Hematopoietic multipotent progenitor cell treated with erythropoietin and hydrocortisone succinate and interleukin-3 and kit ligand, for 15 days (in vitro differentiated cells): ENCODE results near the gene ANKLE2.
"Not testable (repeated sequence)": the region's sequence is repeated elsewhere in the genome, so short reads cannot be mapped to it uniquely, and the experiment has no call there.

Source experiments
- DNase-seq: peaks from one replicate; pipeline ENCODE4 v3.0.0-alpha.2; 2015; ENCODE audit warnings: low spot score

Gene ANKLE2

DNA sequence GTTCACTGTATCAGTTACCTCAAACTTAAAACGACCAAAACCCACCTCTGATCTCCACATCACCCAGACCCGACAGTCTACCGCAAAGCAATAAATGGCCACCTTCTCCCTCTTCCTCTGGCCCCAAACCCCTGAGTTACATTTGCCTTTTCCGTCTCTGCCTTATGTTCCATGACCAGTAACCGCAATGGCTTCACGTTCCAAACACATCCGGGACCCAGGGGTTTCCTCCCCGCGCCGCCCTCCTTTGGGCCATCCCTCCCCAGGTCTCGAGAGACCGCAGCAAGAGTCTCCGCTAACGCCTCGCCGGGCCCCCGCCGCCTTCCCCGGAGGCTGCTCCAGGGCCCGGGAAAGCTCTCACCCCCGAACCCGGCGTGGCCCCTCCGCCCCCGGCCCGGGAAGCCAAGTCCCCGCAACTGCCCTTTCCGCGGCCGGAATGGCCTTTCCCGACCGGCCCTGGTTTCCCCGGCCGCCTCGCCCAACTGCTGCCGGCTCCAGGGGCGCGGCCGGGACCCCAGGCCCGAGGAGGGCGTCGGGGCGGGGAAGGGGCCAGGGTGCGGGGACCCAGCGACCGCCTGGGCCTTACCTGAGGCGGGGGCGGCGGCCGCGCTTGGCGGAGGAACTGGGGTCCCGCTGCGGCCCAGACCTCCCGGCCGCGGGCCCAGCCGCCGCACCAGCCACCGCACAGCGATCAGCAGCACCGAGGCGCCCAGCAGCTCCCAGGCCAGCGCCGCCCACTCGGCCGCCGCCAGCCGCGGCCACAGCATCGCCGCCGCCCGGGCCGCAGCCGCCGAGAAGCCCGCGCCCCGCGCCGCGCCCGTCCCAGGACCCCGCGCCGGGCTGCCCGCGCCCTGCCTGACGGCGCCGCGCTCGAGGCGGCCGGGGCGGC lies at the start of gene ANKLE2:
ANKLE2 (minus strand) TSS at position 801 of the 889 bp plus-strand sequence; CDS start at position 767, 34 bp downstream.
- peak; percentile 65 for DNase-seq

DNA sequence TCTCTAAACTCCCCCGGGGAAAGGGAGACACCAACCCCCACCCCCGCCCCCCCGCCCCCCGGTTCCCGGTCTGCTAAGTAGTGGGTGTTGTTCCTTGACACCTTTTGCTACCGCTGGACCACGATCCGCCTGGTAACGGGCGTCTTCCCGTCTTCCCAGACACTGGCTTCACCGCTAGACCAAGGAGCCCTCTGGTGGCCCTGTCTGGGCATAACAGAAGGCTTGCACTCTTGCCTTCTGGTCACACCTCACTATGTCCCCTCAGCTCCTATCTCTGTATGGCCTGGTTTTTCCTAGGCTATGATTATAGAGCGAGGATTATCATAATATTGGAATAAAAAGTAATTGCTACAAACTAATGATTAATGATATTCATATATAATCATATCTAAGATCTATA lies 47.8 kb upstream of the ANKLE2 start:
- peak; percentile 36 for DNase-seq

DNA sequence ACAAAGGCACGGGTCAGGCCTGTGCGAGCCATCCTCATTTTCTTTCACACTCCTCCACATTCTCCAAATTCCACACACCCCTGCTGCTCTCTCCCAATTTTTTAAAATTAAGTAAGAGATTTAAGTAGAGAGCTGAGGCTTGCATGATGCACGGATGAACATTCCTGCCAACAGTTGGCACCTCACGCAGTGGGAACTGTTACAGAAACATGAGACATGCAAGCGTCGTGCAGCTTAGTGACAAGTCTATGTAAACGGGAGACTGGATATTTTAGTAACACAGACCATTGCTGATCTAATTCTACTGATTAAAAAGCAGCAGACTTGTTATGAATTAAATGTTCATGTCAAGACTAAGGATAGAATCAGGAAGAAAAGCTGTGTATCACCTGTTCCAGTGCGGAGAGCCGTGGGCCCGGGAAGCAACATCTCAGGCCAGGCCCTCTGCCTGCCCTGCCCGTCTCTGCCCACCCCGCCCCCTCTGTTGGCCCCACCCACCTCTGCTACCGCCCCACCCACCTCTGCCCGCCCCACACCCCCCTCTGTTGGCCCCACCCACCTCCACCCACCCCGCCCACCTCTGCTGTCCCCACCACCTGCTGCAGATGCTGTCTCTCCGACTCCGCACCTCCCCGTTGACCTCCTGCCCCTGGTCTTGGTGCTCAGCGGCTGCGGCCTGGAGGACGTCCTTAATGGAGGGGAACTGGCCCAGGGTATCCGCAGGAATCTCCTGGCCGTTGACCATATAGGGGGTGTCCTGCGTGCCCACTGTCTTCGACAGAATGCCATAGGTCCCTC lies 45.9 kb upstream of the ANKLE2 start:
- peak; percentile 16 for DNase-seq

DNA sequence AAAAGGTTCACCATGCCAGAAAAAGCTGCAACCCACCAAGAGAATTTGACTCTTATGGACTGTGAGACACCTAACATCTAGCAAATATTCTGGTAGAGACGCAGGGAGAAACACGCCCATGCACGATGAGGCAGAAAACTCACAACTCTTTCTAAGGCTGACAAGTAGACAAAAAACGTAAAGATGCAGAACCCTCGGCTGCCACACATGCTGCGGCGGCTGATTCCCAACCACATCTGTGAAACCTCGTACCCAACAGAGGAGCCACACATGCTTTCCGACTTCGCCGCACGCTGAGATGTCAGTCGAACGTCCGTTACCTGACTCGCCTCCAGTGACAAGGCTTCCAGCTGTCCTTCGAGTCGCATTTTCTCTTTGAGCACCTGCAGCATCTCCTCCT lies 45.2 kb upstream of the ANKLE2 start:
- DNase-seq = no peak

DNA sequence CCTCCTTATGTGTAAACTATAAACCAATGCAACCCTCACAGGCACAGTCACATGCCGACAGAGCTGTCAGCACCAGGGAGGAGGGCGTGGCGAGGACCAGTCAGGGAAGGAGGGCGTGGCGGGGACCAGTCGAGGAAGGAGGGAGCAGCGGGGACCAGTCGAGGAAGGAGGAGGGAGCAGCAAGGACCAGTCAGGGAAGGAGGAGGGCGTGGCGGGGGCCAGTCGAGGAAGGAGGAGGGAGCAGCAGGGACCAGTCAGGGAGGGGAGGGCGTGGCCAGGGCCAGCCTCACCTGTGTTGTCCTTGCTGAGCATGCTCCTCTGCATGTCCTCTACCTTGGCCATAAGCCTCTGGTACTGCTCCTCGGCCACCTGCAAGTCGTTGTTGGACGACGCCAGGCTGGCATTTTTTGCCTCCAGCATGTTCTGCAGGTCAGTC lies 42.8 kb upstream of the ANKLE2 start:
- DNase-seq = no peak

DNA sequence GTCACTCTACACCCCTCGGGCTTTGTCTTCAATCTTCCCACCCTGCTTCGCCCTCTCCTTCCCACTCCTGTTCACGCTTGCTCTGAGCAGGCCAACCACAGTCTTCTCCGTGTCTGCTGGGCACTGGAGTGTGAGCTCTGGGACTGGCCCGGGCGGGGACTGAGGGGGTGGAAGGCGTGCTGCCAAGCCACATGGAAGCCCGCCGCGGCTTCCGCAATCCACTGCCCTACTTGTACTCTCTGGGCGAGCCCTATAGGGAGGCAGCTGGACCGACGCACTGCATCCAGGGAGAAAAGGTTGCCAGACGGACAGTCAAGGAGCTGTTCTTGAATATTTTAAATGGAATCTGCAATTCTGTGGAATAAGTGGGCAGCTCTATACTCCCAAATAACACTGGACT lies 42.3 kb upstream of the ANKLE2 start:
- no peak for DNase-seq

DNA sequence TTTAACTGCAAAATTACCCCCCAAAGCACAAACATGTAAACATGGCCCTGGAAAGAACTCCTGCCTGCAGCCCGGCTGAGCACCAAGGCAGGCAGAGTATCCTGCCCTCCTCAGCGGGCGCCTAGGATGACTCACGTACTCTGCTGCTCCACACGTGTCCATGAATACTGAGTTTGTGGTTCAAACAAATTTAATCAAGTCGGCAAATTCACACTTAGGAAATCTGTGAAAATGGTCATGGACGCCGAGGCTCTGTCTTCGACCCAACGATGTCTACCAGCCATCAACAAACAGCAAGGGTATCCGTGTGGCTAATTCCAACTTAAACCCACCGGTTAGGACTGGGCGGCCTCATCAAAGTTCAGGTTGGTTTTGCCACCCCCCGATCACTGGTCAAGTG lies 41.5 kb upstream of the ANKLE2 start:
- no peak for DNase-seq

DNA sequence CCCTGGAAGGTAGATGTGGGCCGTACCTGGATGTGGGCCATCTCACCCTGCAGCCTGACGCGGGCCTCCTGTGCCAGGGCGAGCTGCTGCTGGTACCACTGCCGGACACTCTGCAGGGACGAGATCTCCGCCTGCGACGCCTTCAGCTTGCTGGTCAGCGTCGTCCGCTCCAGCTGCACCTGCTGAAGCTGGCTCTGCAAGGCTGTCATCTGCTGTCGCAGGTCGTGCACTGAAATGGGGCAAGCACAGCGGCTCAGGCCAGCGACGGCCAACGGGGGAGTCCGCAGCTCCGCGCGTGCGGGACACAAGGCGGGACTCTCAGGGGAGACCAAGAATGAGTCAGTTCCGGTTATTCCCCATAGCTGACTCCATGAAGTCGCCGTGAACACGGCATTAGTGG lies 40.1 kb upstream of the ANKLE2 start:
- no peak for DNase-seq

DNA sequence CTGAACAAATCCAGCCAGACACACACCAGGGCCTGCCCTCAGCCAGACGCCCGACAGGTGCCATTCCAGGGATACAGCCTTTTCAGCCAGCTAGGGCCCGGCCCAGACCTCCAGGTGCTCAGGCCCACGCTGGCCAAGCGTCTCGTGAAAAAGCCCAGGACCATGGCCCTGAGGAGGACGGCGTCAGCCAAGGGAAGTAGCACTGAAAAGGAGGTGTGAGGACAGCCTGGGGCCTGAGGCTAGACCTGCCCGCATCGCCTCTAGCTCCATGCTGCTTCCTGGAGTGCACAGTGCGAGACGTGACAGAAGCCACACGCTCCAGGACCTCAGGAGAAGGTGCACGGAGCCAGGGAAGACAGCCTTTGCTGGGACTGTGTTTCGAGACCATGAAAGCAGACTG lies 37.2 kb upstream of the ANKLE2 start:
- DNase-seq = no peak

DNA sequence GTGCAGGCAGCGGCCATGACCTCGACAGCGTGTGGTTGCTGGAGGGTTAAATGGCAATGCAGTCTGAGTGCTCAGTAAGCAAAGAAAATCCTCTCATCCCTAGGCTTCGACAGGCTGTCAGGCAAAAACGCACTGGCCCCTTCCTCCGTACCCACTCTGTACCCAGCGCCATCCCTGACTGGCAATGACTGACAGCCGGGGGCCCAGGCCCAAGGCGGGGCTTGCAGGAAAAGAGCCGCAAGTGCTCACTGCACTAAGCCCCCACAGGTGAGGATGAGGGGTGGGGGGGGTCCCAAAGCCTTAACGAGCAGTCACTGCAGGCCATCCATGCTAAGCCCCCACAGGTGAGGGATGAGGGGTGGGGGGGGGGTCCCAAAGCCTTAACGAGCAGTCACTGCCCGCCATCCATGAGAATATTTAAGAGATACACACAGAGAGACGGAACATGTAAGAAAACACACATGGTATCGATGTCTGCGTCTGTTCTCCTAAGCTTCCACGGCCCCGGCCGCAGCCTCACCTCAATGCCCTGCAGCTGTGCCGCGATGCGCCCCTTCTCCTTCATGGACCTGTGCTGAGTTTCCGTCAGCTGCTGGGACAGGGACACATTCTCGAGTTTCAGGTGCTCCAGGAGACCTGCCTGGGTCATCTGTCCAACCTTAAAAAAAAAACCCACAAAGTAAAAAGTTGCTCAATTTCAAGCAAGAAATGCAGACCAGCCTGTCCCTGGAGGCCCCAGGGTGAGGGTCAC lies 36.4 kb upstream of the ANKLE2 start:
- DNase-seq = no peak

DNA sequence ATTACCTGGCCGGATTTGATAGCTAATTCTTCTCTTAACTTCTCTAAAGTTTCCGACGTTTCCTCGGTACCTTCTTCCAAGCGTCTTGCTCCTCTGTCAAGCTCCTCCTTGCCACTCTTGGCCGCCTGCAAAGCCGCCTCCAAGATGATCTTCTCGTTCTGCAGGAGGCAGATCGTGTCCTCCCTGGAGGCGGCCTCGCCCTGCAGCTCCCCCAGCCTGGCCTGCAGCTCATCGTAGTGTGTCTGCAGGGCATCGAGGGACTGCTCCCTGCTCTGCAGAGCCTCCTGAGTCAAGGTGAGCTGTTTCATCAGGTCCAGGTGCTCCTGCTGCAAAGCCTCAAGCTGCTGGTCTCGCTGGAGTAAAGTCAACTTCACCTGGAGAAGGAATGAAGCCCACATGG lies 34.2 kb upstream of the ANKLE2 start:
- DNase-seq = no peak

DNA sequence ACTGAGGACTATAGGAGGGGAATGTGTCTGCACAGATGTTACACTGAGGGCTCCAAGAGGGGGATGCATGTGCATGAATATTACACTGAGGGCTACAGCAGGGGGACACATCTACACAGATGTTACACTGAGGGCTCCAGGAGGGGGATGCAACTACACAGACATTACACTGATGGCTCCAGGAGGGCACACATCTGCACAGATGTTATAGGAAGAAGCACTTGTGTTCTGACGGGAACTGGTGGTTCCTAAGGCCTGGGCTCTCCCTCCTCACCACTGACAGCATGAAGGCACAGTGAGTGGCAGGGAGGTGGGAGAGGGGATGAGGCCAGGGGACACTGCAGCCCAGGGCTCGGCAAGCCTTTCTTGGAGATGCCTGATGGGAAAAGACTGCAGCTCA lies 30.3 kb upstream of the ANKLE2 start:
- not testable (repeated sequence) for DNase-seq

DNA sequence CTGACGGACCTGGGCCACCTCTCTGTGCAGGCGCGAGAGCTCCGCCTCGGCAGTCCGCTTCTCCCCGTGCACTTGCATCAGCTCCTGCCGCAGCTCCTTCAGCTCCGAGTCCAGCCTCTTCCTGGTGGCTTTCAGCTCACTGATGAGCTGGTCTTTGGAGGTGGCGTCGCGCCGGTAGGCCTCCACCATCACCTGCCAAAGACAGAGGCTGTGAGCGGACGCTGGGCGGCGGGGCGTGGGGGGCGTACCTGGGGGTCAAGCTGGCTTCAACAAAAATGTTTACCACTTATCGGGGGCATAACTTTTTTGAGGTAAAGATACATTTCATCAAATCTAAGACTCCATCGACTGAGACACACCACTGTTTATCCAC lies 27.5 kb upstream of the ANKLE2 start:
- DNase-seq = no peak

DNA sequence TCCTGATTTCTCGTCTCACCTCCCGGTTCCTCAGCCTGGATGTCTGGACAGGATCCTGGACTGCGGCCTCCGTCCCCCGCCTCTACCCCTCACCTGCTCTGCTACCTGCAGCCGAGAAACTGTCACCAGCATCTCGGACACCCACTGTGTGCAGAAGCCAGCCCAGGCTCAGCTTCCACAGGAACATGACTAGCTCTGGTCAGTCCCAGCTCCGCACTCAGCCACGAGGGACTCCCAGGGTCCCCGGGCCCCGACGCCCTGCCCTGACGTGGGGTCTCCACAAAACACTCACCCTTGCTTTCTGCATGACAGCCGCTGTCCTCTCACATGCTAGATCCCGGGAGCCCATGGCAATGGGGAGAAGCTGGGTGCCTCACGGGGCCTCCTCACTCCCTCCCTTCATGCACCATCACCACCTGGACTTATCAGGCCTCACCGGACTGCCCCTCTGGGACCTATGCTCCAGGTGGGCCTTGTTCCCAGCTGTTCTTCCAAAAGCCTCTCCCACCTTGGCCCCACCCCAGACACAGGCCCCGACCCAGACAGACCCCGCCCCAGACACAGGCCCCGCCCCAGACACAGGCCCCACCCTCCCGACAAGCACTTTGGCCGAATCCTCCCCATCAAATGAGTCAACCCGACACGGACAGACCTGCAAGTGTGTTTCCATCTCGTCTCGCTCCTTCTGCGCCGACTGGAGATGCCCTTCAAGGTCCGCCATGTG lies 26.9 kb upstream of the ANKLE2 start:
- no peak for DNase-seq

DNA sequence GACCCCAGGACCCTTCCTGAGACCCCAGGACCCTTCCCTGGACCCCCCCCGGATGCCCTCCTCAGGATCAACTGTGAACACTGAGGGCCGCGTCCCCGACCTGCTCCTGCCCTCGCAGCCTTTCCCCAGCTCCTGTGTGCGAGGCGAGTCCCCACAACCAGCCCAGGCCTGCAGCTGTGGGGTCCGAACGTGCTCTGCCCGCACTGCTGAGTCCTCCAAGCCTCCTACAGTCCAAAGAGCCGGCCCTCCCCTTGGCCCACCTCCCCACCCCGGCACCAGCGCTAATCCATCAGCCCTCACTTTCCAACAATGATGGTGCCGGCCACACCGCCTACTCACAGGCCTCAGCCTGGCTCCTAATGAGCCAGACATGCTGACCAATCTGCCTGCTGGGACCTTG lies 26.2 kb upstream of the ANKLE2 start:
- DNase-seq = no peak

DNA sequence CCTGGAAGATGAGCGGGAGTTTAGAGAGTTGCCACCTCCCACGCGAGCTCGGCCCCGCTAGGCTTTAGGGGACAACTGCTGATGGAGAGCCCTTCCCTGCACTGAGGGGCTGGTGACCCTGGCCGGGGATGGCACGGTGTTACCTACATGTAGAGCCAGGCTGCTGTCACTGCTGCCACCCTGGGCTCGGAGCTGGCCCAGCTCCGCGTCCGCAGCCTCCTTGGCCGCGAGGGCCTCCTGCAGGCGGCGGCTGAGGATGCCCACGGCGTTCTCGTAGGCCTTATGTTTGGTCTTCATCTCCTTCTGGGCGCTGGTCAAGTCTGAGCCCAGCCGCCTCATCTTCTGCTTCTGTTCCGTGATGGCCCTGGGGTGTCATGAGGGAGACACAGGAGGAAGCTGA lies 24.6 kb upstream of the ANKLE2 start:
- no peak for DNase-seq

DNA sequence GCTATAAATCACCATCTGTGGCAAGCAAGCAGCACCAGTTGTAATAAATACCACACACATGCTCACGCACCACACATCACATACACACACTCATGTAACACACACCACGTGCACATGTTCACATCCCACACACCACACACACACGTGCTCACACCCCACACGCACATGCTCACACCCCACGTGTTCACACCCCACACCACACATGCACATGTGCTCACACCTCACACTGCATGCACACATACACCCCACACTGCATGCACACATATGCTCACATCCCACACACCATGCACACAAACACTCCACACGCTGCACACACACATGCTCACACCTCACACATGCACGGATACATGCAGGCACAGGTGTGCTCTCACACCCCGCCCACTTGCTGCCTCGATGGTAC lies 22.9 kb upstream of the ANKLE2 start:
- no peak for DNase-seq

DNA sequence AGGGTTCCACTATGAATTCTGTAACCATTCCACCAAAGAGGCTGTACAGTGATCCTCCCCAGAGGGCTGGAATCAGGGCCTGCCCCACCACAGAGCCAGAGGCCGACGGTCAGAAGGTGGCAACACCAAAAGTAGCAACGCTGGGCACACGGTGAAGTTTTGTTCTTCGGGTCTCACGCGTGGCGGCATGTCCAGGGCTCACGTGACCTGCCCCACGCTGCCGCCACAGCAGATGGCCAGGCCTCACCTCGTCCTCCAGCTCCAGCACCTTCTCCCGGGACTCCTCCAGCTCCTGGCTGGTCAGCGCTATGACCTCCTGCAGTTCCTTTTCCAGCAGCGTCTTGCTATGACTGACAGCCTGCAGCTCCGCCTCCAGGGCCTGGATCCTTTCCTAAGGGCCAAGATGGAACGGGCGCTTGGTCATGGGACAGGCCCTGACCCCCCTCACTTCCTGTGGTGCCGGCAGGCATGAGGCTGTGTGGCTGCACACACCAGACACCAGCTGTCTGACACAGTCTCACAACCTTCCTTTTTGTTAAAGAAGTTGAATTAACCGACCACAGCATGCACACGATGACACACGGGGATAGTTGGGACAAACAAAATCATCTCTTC lies 22.4 kb upstream of the ANKLE2 start:
- no peak for DNase-seq

DNA sequence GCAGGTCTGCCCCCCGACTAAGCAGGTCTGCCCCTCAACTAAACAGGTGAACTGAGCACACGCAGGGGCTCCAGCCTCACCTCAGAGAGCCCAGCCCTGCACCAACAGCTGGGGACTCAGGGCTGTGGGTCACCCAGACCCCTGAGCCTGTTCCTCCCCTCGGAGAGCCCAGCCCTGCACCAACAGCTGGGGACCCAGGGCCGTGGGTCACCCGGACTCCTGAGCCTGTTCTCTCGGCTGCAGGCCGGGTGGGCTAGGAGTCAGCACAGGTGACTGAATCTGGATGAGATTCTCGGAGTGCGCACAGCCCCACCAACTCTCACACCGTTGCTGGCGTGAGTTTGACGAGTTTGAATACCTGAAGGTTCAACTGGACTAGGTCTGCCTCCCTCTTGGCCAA lies 20.3 kb upstream of the ANKLE2 start:
- DNase-seq = no peak

DNA sequence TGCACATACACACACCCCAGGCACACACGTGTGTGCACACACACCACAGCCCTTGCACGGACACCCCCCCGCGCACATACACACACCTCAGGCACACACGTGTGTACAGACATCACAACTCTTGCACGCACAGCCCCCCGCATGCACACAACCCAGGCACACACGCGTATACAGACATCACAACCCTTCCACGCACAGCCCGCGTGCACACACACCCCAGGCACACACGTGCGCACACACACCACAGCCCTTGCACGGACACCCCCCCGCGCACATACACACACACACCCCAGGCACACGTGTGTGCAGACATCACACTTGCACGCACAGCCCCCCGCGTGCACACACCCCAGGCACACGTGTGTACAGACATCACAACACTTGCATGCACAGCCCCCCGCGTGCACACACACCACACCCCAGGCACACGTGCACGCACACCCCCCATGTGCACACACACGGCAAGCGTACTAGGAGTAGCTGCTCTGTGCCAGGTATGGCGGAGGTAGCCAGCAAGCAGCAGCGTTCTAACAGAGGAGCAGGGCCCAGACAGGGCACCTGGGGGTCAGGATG lies 18.2 kb upstream of the ANKLE2 start:
- no peak for DNase-seq

DNA sequence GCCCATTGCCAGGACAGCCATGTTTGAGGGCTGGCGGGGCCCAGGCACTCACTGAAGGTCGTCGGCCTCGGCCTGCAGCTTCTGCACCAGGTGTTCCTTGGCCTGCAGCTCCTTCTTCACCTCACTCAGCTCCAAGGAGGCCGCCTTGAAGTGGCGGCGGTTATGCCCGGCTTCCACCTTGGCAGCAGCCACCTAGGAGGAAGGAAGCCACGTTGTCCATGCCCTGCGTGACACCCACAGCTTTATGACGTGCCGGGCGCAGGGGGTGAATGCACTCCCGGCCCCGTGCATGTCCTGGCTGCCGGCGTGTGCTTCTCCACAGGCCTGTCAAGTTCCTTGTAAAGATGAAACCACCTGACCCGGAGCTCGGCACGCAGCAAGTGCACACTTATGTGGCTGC lies 16.0 kb upstream of the ANKLE2 start:
- no peak for DNase-seq
